22Rv1 (cell line): ENCODE data around the gene FNDC3A.

Experiments used
- ZFX ChIP-seq: fragments of 450-650 bp; IDR thresholded peaks from 2 replicates; pipeline ENCODE4 v1.6.1; 2017; ENCODE audit warnings: antibody characterized with exemption, borderline replicate concordance
- TF ChIP-seq, protein P1 (sequence below): fragments of 450-650 bp; IDR thresholded peaks from 2 replicates; pipeline ENCODE4 v1.5.1; 2017; ENCODE audit warnings: mild to moderate bottlenecking

DNA sequence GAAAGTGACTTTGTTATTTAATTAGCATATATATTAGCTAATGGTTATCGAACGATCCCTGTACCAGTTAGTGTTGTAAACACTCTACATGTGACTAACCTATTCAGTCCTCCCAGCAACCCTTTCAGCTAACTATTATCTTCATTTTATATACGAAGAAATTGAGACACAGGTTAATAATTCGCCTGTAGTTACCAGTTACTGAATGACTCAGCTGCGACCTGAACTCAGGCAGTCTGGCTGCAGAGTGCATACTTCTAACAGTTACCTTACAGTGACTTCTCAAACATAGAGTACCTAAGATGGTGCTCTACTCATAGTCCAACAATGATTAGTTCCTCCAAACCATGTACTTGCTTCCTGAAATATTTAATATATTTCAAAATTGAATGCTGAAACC lies 117.7 kb downstream of the FNDC3A start:
- TF ChIP-seq, protein P1, sequence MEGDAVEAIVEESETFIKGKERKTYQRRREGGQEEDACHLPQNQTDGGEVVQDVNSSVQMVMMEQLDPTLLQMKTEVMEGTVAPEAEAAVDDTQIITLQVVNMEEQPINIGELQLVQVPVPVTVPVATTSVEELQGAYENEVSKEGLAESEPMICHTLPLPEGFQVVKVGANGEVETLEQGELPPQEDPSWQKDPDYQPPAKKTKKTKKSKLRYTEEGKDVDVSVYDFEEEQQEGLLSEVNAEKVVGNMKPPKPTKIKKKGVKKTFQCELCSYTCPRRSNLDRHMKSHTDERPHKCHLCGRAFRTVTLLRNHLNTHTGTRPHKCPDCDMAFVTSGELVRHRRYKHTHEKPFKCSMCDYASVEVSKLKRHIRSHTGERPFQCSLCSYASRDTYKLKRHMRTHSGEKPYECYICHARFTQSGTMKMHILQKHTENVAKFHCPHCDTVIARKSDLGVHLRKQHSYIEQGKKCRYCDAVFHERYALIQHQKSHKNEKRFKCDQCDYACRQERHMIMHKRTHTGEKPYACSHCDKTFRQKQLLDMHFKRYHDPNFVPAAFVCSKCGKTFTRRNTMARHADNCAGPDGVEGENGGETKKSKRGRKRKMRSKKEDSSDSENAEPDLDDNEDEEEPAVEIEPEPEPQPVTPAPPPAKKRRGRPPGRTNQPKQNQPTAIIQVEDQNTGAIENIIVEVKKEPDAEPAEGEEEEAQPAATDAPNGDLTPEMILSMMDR = no peak
- no peak for TF ChIP-seq ZFX
